HG03159 (cell line): Measurements from ENCODE around the gene HSFX2.
"Not testable (repeated sequence)": the region's sequence is repeated elsewhere in the genome, so short reads cannot be mapped to it uniquely, and the experiment has no call there.

Experiments
- ATAC-seq: cut with Tn5 transposase; IDR thresholded peaks from one replicate; pipeline ENCODE4 v1.9.1; 2021; ENCODE audit warnings: mild to moderate bottlenecking, moderate library complexity; ENCODE audit not compliant: unreplicated experiment

The HSFX2 gene, protein sequence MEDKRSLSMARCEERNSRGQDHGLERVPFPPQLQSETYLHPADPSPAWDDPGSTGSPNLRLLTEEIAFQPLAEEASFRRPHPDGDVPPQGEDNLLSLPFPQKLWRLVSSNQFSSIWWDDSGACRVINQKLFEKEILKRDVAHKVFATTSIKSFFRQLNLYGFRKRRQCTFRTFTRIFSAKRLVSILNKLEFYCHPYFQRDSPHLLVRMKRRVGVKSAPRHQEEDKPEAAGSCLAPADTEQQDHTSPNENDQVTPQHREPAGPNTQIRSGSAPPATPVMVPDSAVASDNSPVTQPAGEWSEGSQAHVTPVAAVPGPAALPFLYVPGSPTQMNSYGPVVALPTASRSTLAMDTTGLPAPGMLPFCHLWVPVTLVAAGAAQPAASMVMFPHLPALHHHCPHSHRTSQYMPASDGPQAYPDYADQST

DNA sequence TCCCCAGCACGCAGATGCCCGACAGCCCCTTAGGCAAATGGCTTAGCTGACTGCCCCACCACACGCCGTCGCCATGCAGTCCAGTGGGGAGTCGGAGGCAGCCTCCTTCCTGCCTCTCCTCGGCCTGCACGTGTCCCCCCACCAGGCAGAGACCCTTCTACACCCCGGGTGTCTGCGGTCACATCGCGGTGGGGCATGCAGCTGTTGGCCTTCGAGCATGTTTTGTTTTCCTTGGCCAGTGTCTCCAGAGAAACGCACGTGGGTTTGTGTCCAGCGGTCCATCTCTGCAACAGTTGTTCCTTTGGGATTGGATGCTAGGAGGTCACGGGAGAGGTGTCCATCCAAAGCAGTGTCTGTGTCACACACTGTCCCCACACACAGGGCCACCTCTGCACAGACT lies at the start of gene HSFX2:
Gene HSFX2 (minus strand): TSS at position 101 of the 400 bp plus-strand sequence. CDS start 614 bp downstream, outside the sequence.
- not testable (repeated sequence) for ATAC-seq

DNA sequence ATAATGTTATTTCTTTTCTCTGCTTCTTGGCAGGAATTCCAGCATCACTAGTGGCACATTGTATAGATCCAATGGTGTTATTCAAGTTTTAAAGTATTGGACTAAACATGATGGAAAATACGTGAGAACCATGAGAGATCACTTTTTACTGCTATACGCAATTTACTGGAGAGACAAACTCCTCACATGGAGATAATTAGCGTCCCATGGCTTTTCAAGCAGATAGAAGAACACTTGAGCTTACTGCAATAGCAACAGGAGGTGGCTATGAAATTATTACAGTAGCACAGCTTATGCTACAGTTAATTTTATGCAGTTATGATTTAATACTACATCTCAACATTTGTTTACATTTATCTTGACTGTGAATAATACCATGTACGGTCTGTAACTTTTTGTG lies 48.4 kb upstream of the HSFX2 start:
- no peak for ATAC-seq

DNA sequence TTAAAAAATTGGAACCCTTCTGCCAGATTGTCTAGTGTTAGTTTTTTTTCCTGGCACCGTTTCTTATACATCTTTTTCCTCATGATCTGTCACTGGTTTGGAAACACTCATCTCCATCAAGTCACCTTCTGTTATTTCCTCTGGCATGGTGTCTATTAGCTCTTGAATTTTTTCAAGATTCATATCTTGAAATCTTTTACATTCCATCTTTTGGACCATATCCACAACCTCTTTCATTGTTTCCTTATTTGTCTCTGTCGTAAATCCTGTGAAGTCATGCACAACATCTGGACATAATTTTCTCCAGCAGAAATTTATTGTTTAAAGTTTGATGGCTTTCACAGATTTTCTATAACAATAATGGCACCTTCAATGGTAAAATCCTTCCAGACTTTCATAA lies 46.7 kb upstream of the HSFX2 start:
- ATAC-seq, result no peak

DNA sequence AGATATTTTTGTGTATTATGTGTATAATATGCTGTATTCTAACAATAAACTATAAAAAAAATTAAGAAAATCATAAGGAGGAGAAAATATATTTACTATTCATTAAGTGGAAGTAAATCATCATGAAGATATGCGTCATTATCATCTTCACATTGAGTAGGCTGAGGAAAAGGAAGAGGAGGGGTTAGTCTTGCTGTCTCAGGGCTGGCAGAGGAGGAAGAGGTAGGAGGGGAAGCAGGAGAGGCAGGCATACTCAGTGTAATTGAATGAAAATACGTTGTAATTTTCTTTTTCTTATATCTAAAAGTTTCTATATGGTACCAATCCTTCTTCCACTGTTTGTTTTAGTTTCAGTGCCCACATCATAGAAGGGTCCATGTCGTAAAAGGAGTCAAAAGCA lies 46.3 kb upstream of the HSFX2 start:
- ATAC-seq, result no peak

DNA sequence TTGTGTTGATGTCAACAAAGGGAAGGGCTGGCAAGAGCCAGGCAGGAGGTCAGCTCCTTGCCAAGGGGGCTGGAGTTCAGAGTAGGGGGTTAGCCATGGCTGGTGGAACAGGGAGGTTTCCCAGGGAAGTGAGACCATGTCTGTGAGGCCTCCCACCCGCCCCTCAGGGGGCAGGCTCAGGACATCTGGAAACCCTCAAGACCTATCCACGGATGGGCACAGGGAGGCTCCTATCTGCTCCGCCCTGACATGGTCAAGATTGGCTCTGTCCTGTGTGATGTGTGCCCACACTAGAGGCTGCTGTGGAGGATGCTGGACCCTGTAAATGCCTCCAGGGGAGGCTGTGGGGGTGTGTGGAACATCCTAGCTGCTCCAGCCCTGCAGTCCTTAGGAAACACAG lies 44.5 kb upstream of the HSFX2 start:
- ATAC-seq, result no peak

DNA sequence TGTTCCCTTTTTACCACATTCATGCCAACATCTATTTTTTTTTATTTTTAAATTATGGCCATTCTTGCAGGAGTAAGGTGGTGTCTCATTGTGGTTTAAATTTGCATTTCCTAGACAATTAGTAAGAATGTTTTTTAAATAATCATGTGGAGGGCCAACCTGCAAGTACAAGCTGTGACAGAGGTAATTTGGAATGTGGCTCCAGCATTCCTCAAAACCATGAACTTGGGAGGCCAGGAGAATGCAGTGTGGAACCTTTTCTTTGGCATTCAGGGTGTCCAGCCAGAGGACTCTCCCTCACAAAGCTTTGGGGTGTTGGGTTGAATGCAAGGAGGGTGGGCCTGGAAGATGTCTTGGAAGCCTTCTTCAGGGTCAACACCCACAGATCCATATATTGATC lies 43.7 kb upstream of the HSFX2 start:
- ATAC-seq, result no peak

DNA sequence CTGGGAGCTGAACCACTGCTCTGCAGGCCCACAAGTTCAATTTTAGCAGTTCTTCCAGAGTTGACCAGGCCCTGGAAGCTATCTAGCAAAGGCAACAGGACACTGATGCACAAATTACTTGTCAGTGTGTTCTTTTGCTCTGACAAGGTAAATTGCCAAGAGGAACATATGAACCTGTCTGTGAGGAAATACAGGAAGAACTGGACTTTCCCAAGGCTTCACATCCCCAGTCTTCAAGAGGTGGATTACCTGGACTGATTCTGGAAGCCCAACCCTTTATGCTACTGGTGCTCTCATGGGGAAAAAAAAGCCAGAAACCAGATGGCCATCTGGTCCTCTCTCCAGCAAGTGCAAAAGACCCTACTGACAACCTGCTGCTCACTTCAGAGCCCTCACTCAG lies 38.4 kb upstream of the HSFX2 start:
- no peak for ATAC-seq

DNA sequence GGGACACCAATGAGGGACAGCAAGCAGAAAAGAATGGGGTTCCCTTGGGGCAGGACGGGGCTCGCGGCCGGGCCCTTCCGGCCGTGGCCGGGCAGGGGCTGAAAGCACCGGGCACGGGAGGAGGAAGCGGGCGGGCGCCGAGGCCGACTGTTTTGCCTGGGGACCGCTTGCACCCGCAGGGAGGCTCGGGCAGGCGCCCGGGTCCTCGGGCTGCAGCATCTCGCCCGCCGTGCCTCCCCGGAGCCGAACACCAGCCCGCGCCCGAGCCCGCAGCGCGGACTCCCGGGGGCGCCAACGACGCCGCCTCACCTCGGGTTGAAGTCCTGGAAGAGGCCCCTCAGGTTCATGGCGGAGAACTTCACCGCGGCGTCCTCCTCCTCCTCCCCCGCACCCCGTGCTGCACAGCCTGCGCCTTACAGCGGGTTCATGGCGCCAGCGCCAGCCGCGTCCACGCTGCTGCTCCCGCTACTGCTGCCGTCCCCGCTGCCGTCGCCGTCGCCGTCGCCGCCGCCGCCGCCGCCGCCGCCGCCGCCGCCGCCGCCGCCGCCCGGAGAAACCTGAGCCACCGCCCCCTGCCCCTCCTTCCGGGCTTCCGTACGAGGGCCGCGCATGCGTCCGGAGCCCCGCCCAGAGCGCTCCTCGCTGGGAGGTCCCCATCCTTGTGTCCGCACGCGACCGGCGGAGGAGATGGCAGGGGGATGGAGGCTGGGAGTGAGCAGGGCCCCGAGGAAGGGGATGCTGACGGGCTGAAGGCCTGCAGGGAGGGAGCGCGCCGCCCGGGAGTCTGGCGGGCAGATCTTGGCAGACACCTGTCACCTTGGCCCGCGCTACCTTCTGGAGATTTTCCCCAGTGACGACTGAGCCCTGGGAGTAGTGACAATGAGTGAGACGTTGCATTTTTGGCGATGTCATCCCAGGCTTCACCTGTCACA lies 36.4 kb upstream of the HSFX2 start, which contains the start of gene TMEM185A:
Gene TMEM185A (minus strand): TSS at position 559 of the 932 bp plus-strand sequence. CDS start 212 bp downstream, at position 347.
- ATAC-seq, result peak; percentile 72

DNA sequence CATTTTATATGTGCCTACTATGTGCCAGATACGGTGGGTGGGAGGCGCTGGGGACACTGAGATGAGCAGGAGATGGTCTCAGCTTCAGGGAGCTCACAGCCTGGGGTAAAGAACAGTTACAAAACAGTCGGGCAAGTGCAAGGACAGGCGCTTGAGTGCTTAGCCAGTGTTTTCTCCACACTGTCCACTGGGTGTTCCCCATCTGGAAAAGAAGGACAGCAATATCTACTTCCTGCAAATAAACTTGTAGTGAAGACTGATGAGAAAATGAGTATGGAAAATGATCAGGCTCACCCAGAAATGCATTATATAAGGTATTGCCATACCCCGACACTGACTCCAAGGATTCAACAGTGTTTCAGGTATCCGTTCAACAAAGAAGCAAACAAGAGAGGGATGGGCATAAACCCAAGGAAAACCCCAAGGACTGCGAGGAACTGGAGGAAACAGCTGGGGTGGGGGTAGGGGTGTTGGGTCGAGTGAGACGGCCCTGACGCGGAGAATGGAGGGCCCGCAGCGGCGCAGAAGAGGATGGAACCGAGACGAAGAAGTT lies 35.6 kb upstream of the HSFX2 start:
- no peak for ATAC-seq

DNA sequence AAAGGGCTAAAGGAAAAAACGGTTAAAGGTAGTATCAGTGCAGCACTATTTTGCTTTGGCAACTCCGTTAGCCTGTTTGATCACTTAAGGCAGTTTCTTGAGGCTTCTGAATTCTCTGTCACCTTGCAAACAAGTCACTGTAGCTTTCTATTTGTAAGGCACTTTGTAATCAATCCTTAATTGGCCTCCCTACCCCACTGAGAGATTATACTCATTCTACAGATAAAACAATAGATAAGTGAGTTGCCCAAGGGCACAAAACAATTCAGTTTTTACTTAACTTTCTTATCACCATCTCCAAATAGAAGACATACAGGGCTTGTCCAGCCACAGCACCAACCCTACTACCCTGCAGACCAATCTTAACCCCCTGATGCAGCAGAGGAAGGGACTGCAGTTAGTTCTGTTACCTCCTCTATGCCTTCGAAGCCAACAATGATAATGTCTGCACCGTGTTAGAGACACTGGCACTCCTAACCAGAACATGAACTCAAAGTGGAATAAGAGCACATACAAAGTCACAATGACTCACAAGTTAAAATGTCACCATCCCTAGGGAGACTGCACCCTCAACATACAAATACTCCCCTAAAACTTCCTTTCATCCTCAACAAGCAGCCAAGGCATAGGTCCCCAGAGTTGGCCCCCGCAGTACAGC lies 34.7 kb upstream of the HSFX2 start:
- ATAC-seq, result no peak

DNA sequence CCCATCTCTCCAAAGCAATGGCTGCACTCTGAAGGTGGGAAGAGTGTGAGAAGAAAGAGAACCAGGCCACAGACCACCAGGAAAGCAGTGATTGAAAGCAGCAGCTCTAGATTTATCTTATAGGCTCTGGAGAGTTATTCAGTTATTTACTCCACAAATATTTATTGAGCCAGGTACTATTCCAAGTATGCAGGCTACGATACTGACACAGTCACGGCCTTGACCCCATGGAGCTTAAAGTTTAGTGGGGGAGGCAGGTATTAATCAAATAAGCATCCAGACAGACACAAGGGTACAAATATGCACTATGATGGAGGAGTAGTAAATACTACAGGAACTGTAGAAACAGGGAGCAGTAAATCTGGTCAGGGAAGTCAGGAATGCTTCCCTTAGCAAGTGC lies 33.7 kb upstream of the HSFX2 start:
- ATAC-seq, result no peak

DNA sequence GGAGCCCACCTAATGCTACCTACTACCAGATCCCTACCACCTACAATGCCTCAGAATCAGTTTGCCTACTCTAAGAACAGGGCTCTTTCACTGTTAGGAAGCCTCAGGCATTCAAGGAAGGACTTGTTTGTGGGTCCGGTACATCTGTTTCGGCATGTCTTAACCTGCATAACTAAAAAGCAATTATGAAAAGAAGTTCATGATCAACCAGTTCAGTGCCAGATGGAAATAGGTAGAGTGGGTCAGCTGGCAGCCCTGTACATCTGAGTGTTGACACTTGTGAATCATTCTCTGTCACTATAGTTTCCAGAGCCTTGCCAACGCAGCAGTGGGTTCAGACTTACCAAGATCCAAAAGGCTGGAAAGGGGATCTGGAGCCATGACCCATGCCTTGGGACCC lies 33.2 kb upstream of the HSFX2 start:
- no peak for ATAC-seq

DNA sequence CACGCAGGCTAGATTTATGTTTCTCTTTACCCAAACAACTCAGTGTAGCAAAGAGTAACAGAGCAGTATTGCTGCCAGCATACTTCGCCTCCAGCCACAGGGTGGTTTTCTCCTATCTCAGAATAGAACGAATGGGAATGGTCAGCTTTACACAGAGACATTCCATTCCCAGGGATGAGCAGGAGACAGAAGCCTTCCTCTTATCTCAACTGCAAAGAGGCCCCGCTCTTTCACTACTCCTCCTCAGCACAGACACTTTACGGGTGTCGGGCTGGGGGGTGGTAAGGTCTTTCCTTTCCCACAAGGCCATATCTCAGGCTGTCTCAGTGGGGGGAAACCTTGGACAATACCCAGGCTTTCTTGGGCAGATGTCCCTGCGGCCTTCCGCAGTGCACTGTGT lies 31.7 kb upstream of the HSFX2 start:
- ATAC-seq, result not testable (repeated sequence)

DNA sequence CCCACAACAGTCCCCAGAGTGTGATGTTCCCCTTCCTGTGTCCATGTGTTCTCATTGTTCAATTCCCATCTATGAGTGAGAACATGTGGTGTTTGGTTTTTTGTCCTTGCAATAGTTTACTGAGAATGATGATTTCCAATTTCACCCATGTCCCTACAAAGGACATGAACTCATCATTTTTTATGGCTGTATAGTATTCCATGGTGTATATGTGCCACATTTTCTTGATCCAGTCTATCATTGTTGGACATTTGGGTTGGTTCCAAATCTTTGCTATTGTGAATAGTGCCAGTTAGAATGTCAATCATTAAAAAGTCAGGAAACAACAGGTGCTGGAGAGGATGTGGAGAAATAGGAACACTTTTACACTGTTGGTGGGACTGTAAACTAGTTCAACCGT lies 24.5 kb upstream of the HSFX2 start:
- not testable (repeated sequence) for ATAC-seq

DNA sequence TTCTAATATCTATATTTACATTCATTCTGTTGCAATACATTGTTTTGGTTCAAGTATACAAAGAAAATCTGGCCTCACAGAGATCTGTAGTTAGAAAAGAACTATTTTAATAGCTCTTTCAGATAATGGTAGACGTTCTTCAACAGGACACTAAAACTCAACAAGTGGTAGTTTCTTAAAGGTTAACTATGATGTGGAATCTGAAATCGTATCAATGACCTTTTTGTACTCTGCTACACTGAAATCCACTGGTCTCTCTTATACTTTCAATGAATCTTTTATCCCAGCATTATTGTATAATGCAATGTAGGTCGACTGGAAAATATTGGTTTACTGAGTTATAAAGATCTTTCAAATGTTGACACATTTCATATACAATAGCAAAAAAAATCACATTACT lies 23.8 kb upstream of the HSFX2 start:
- ATAC-seq, result no peak

DNA sequence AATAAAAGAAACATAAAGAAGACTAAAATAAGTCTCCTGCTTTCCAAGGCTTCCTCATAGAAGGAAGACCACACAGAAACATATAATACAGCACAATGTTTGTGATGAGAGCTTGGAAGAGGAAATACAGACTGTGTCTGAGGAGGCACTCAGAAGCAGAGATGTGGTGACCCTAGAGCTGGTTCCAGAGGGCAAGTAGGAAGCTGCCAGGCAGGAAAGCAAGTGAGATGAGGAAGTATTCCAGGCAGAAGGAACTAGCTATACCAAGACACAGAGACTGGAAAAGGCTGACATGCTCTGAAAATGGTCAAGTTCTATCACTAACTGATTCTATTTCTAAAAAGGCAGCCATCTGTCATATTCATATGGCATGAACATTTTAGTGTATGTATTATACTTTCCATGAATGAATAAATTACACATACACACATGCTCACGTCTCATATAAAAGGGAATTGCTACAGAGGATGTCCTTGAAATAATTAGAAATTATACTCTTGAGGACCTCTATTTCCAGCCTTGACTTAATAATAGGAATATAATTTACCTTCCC lies 16.6 kb upstream of the HSFX2 start:
- no peak for ATAC-seq

DNA sequence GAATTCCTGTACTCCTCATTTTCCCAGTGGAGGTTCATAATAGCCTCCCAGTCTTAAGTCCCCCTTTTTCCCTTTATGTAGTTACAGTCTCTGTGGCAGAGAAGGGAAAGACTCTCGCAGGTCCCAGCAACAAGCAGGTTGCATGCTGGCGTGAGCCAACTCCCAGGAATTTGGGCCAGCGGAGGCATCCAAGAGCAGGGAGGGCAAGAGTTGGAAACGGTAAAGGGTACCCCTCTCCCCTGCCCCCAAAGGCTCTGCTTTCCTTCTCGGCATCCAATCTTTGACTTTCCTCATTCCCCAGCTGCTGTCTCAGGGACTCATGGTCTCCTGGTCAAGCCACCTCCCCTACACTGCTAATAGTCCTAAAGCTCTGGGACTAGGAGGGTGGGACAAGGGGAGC lies 15.4 kb upstream of the HSFX2 start:
- no peak for ATAC-seq

DNA sequence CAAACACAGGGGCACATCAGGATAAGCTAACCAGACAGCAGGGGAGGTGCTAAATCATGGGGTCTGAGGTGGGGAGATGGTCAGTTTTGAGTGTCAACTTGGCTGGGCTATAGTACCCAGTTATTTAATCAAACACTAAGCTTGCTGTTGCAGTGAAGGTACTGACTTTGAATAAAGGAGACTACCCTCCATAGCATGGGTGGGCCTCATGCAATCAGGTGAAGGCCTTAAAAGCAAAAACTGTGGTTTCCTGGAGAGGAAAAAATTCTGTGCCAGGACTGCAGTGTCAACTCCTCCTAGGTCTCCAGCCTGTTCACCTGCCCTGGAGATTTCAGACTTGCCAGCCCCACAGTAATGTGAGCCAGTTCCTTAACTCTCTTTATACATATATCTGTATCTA lies 12.6 kb upstream of the HSFX2 start:
- no peak for ATAC-seq

DNA sequence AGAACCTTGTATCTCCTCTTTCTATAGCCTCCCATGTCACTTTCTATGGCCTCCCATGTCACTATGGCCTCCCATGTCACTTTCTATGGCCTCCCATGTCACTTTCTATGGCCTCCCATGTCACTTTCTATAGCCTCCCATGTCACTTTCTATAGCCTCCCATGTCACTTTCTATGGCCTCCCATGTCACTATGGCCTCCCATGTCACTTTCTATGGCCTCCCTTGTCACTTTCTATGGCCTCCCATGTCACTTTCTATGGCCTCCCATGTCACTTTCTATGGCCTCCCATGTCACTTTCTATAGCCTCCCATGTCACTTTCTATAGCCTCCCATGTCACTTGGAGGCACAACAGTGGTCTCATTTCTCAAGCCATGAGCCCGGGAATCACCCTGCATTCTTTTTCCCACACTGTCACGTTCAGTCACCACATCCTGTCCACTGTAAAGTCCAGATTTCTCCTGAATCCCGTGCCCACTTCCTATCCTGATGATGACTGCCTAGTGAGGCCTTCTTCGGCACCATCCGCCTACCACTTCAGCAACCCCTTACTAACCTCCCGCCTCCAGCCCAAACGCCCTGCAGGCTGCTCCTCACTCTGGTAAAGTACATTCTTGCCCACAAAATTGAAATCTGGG lies 10.3 kb upstream of the HSFX2 start:
- ATAC-seq, result not testable (repeated sequence)

DNA sequence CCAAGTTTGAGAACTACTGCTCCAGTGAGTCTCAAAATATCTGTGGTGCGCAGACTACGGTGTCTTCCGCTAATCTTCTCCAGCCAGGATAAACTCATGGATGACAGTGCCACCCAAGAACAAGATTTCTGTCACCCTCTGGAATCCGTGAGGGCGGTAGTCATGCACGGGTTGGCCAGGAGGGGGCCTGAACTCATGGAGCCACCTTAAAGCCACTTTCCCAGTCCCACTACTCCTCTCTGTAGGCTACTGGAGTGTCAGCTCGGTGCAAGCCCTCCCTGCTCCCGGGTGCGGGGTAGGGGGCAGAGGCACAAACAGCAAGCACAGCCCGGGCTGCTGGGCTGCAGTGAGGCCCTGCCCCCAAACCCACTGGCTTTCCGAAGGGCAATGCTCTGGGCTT lies 3.5 kb upstream of the HSFX2 start:
- not testable (repeated sequence) for ATAC-seq
